Measurements from ENCODE around the gene ZNF574.

GRCh38 chr19:42053037-42053935, 22.7 kb upstream of the ZNF574 start:
- TF ChIP-seq CTCF (IDR thresholded peaks at IDR 0.05; ENCODE audit: control extremely low read depth in 1 of 3, insufficient read depth in 1 of 3, low read depth in 1 of 3, low read length in 3 of 3) (no peak), BCL11A (IDR thresholded peaks at IDR 0.05; ENCODE audit: low read depth in 2 of 2, low read length in 2 of 2) (no peak), RAD21 (IDR thresholded peaks at IDR 0.05 in 1 of 2, conservative IDR thresholded peaks at IDR 0.05 in 1 of 2; ENCODE audit: low read depth in 2 of 2, low read length in 2 of 2) (no peak), SUZ12 (IDR thresholded peaks at IDR 0.05; ENCODE audit: low read length) (no peak), TEAD4 (IDR thresholded peaks at IDR 0.05; ENCODE audit: low read depth, low read length) (no peak), EP300 (IDR thresholded peaks at IDR 0.05; ENCODE audit: borderline replicate concordance in 1 of 2, low read depth in 2 of 2, low read length in 2 of 2) (no peak)
